GM23248 (cell line): ENCODE measurements around the gene NUP93. TPM values are rescaled to one million over a fixed set of nuclear protein-coding genes. Genes with fewer than 3 reads are reported as not detected.

Experiments
- DNase-seq: peaks from one replicate; pipeline ENCODE4 v3.0.0-alpha.2; 2015
- H2AFZ ChIP-seq: fragments of 200-600 bp; sonication (generic); 2 replicates; pipeline ENCODE4 v1.6.1; 2016; ENCODE audit warnings: antibody characterized with exemption
- H3F3A ChIP-seq: fragments of 200-600 bp; sonication (generic); 2 replicates; pipeline ENCODE4 v1.6.1; 2016; ENCODE audit warnings: mild to moderate bottlenecking, antibody characterized with exemption, mixed run types; ENCODE audit not compliant: insufficient read depth
- H3K27ac ChIP-seq: fragments of 200-600 bp; sonication (generic); 2 replicates; pipeline ENCODE4 v1.5.1; 2016; ENCODE audit warnings: mild to moderate bottlenecking
- H3K27me3 ChIP-seq: fragments of 200-600 bp; sonication (generic); replicated peaks from 2 replicates; pipeline ENCODE4 v1.6.1; 2016; ENCODE audit warnings: mild to moderate bottlenecking; ENCODE audit not compliant: insufficient read depth
- H3K36me3 ChIP-seq: fragments of 200-600 bp; sonication (generic); 2 replicates; pipeline ENCODE4 v1.6.1; 2016; ENCODE audit warnings: low read depth, mild to moderate bottlenecking
- H3K4me1 ChIP-seq: fragments of 200-600 bp; sonication (generic); 2 replicates; pipeline ENCODE4 v1.6.1; 2016; ENCODE audit warnings: mild to moderate bottlenecking; ENCODE audit not compliant: insufficient read depth
- H3K4me2 ChIP-seq: fragments of 200-600 bp; sonication (generic); one replicate; pipeline ENCODE4 v1.6.1; 2016; ENCODE audit warnings: mild to moderate bottlenecking; ENCODE audit not compliant: unreplicated experiment
- H3K4me3 ChIP-seq: fragments of 200-600 bp; sonication (generic); 2 replicates; pipeline ENCODE4 v1.5.1; 2016; ENCODE audit warnings: mild to moderate bottlenecking
- H3K79me2 ChIP-seq: fragments of 200-600 bp; sonication (generic); 2 replicates; pipeline ENCODE4 v1.6.1; 2016; ENCODE audit warnings: mild to moderate bottlenecking; ENCODE audit not compliant: insufficient read depth
- H3K9ac ChIP-seq: fragments of 200-600 bp; sonication (generic); 2 replicates; pipeline ENCODE4 v1.6.1; 2016; ENCODE audit warnings: mild to moderate bottlenecking
- H3K9me2 ChIP-seq: fragments of 200-600 bp; sonication (generic); 2 replicates; pipeline ENCODE4 v1.6.1; 2016; ENCODE audit warnings: mixed run types, mild to moderate bottlenecking, moderate library complexity; ENCODE audit not compliant: insufficient read depth
- H3K9me3 ChIP-seq: fragments of 200-600 bp; sonication (generic); one replicate; pipeline ENCODE4 v1.6.1; 2017; ENCODE audit warnings: low read depth
- H4K20me1 ChIP-seq: fragments of 200-600 bp; sonication (generic); 2 replicates; pipeline ENCODE4 v1.6.0; 2016; ENCODE audit not compliant: insufficient read depth
- EZH2 ChIP-seq: fragments of 200-600 bp; sonication (generic); IDR thresholded peaks from 2 replicates; pipeline ENCODE4 v1.6.1; 2018; ENCODE audit warnings: antibody characterized with exemption, mild to moderate bottlenecking; ENCODE audit not compliant: insufficient read depth, poor library complexity, severe bottlenecking
- EZH2phosphoT487 ChIP-seq: fragments of 200-600 bp; sonication (generic); IDR thresholded peaks from 2 replicates; pipeline ENCODE4 v1.6.1; 2018; ENCODE audit warnings: antibody characterized with exemption, moderate library complexity, mild to moderate bottlenecking, low read depth; ENCODE audit not compliant: insufficient read depth
- WGBS, 2 experiments: methylation state at CpG; one replicate each; pipeline ENCODE4 v1.1.6; 2015 to 2017; ENCODE audit warnings: low lambda C conversion rate in 2 of 2, low coverage in 1 of 2; ENCODE audit errors: missing lambda C conversion rate in 2 of 2; 5-methylcytosine and 5-hydroxymethylcytosine counted together
- in situ Hi-C: fragments of 300-500 bp; cut with MboI; formaldehyde crosslinking; loops from 2 replicates; pipeline ENCODE4 v1.15.0; 2020
- polyA plus RNA-seq: library from polyadenylated mRNA; unstranded; fragments of >200 nt; fragmentation: Nextera tagmentation; extraction: Ambion mirVana; gene quantifications from 2 replicates; pipeline ENCODE4 v1.2.1, GENCODE V29; 2016
- total RNA-seq: library from RNA; depleted of rRNA; stranded (reverse); fragments of >200 nt; shearing (Covaris generic); gene quantifications from 2 replicates; pipeline ENCODE4 v1.2.3, GENCODE V29; 2014

NUP93 gene
- total and polyA plus RNA-seq, 2 experiments from 2014 or later: 47.1 to 51.2 TPM

- Histone ChIP-seq H3K27me3 (no peaks in the 10 kb centered on the region), H3K4me2 (no peak overlapping the region), H4K20me1 (no peaks in the 10 kb centered on the region), H3K4me3 (no peak overlapping the region), H3K9me3 (no peaks in the 10 kb centered on the region), H3F3A (no peaks in the 10 kb centered on the region), H3K4me1 (no peaks in the 10 kb centered on the region), H3K36me3 (no peaks in the 10 kb centered on the region), H2AFZ (no peak overlapping the region), H3K9me2 (no peaks in the 10 kb centered on the region), H3K9ac (no peak overlapping the region), H3K79me2 (no peaks in the 10 kb centered on the region), H3K27ac (no peak overlapping the region)
- WGBS, 2 experiments: 75 to 77% methylated on average over 13 to 14 of the region's 14 CpGs
- no peak for TF ChIP-seq EZH2phosphoT487
- TF ChIP-seq EZH2: no peak
- no peak for DNase-seq
- in situ Hi-C loops: no loop called here
Observed at GRCh38 chr16:56892705-56893104, 162.8 kb downstream of the NUP93 start.

DNA sequence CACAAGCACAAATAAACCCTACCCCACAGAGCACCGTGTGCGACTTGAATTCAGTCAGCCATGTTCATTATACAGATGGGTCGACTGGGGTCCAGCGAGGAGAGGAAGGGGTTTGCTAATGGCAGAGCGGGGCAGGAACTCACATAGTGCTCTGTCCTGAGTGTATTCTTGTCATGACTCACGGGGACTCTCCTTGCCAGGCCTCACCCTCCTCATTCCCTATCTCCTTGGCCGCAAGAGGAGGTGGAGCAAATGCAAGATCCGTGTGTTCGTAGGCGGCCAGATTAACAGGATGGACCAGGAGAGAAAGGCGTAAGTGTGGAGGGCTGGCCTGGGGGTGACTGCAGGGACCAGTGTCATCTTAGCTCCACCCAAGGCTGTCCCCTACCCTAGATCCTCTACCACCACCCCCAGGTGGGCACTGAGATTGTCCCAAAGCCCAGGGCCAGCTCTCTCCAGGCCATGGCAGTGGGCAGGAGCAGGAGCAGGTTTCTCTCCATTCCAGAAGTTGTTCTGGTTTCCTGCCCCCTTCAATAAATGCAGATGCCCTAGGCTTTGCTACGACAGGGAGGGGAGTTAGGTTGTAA lies 164.5 kb downstream of the NUP93 start:
- no peaks in the 10 kb centered on the region for H3K9me2 ChIP-seq
- no peaks in the 10 kb centered on the region for H3K9me3 ChIP-seq
- TF ChIP-seq EZH2 (no peak), EZH2phosphoT487 (no peak)
- H3K4me2 ChIP-seq: no peak overlapping the region
- in situ Hi-C loops: no loop called here
- no peaks in the 10 kb centered on the region for H3K79me2 ChIP-seq
- no peak overlapping the region for H3K27ac ChIP-seq
- no peak overlapping the region for H2AFZ ChIP-seq
- H3K4me3 ChIP-seq: no peak overlapping the region
- no peaks in the 10 kb centered on the region for H3K27me3 ChIP-seq
- 76 to 79% methylated on average over 12 of the region's 12 CpGs for WGBS, 2 experiments
- H3K4me1 ChIP-seq: no peaks in the 10 kb centered on the region
- DNase-seq: no peak
- H4K20me1 ChIP-seq: no peaks in the 10 kb centered on the region
- no peaks in the 10 kb centered on the region for H3F3A ChIP-seq
- H3K9ac ChIP-seq: no peak overlapping the region
- H3K36me3 ChIP-seq: no peaks in the 10 kb centered on the region

- no peak overlapping the region for H3K4me2 ChIP-seq
- no peak overlapping the region for H3K4me3 ChIP-seq
- TF ChIP-seq EZH2 (no peak), EZH2phosphoT487 (no peak)
- H4K20me1 ChIP-seq: no peaks in the 10 kb centered on the region
- no peaks in the 10 kb centered on the region for H3K9me2 ChIP-seq
- no peaks in the 10 kb centered on the region for H3K36me3 ChIP-seq
- no peaks in the 10 kb centered on the region for H3K4me1 ChIP-seq
- no peaks in the 10 kb centered on the region for H3K9me3 ChIP-seq
- no peak overlapping the region for H2AFZ ChIP-seq
- H3F3A ChIP-seq: no peaks in the 10 kb centered on the region
- WGBS, 2 experiments: 54 to 56% methylated on average over 4 of the region's 4 CpGs
- H3K27me3 ChIP-seq: no peaks in the 10 kb centered on the region
- no peaks in the 10 kb centered on the region for H3K79me2 ChIP-seq
- no peak overlapping the region for H3K9ac ChIP-seq
- no peak overlapping the region for H3K27ac ChIP-seq
- no peak for DNase-seq
- in situ Hi-C loops: no loop called here
Observed at GRCh38 chr16:56895813-56896212, 165.9 kb downstream of the NUP93 start.

DNA sequence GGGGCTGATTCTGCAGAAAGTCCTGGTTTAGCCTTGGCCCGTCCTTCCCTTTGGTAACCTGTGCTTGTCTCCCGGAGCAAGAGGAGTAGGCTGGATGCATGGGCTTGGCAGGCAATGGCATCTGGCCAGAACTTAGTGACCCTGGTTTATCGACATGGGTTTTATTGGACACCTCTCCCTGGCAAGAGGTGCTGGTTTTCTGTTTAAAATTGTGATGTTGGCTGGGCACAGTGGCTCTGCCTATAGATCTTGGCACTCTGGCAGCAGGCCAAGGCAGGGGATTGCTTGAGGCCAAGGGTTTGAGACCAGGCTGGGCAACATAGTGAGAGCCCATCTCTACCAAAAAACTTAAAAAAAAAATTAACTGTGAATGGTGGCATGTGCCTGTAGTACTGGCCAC lies 166.3 kb downstream of the NUP93 start:
- H3K79me2 ChIP-seq: no peaks in the 10 kb centered on the region
- no peaks in the 10 kb centered on the region for H3K27me3 ChIP-seq
- H4K20me1 ChIP-seq: no peaks in the 10 kb centered on the region
- H3K9me3 ChIP-seq: no peaks in the 10 kb centered on the region
- no peak overlapping the region for H3K4me3 ChIP-seq
- H3K4me2 ChIP-seq: no peak overlapping the region
- DNase-seq: no peak
- no peak overlapping the region for H3K9ac ChIP-seq
- H3K36me3 ChIP-seq: no peaks in the 10 kb centered on the region
- no peak overlapping the region for H3K27ac ChIP-seq
- 69 to 88% methylated on average over 3 of the region's 3 CpGs for WGBS, 2 experiments
- in situ Hi-C loops: no loop called here
- H2AFZ ChIP-seq: no peak overlapping the region
- H3F3A ChIP-seq: no peaks in the 10 kb centered on the region
- no peak for TF ChIP-seq EZH2
- no peak for TF ChIP-seq EZH2phosphoT487
- no peaks in the 10 kb centered on the region for H3K4me1 ChIP-seq
- no peaks in the 10 kb centered on the region for H3K9me2 ChIP-seq
